B cell (primary cell): ENCODE data around the gene SF3B6. TPM values are rescaled to one million over a fixed set of nuclear protein-coding genes. Genes with fewer than 3 reads are reported as not detected.

Experiments used
- ATAC-seq: fragments of 200-7000 bp; cut with Tn5 transposase; one replicate; pipeline ENCODE4 v1.10.0; 2021; ENCODE audit warnings: low read depth, mild to moderate bottlenecking, moderate number of reproducible peaks, moderate library complexity
- CTCF ChIA-PET: fragments of 350-600 bp; sonication (Branson Sonifier 250); formaldehyde crosslinking; loops from one replicate; lab custom pipeline; 2021; ENCODE audit warnings: antibody characterized with exemption, inconsistent platforms; lab: Charles Lee
- POLR2A ChIA-PET: fragments of 350-600 bp; sonication (Branson Sonifier 250); formaldehyde crosslinking; loops from one replicate; lab custom pipeline; 2021; ENCODE audit warnings: antibody characterized with exemption; lab: Charles Lee
- DNase-seq: peaks from one replicate; pipeline ENCODE4 v3.0.0; 2013
- H2AFZ ChIP-seq: 2 replicates; pipeline ENCODE4 v1.6.1; 2012; ENCODE audit warnings: mild to moderate bottlenecking, low read depth, low read length; ENCODE audit not compliant: insufficient read depth, poor library complexity, severe bottlenecking
- H3K27ac ChIP-seq, 2 donors: 1 replicate in 1 of 2; 2 replicates in 1 of 2; pipeline ENCODE4 v1.5.1; 2012 to 2013; ENCODE audit warnings: low read length in 2 of 2, mild to moderate bottlenecking in 2 of 2, moderate library complexity in 1 of 2
- H3K27me3 ChIP-seq, 4 experiments: fragments of 200-600 bp in 1 of 4; sonication (generic) in 1 of 4; replicated peaks in 1 of 4; 1 replicate in 2 of 4; 2 replicates in 2 of 4; pipeline versions ENCODE4 v1.6.1 to v1.7.0; 2013 to 2016; ENCODE audit warnings: low read length in 3 of 4, mild to moderate bottlenecking in 2 of 4, mixed read lengths in 1 of 4, moderate library complexity in 1 of 4; ENCODE audit not compliant: insufficient read depth in 4 of 4, control insufficient read depth in 3 of 4; ENCODE audit errors: control extremely low read depth in 1 of 4
- H3K36me3 ChIP-seq, 2 experiments: replicated peaks in 1 of 2; 1 replicate in 1 of 2; 2 replicates in 1 of 2; pipeline versions ENCODE4 v1.6.1 to v1.7.1; 2013; ENCODE audit warnings: low read length in 1 of 2; ENCODE audit not compliant: insufficient read depth in 2 of 2, control insufficient read depth in 1 of 2; ENCODE audit errors: control extremely low read depth in 1 of 2, extremely low read depth in 1 of 2
- H3K4me1 ChIP-seq, 2 donors: fragments of 200-600 bp in 1 of 2; sonication (generic) in 1 of 2; 1 replicate in 1 of 2; 2 replicates in 1 of 2; pipeline versions ENCODE4 v1.5.1 to v1.6.1; 2013 to 2017; ENCODE audit warnings: low read length in 2 of 2; ENCODE audit not compliant: control insufficient read depth in 2 of 2, insufficient read depth in 2 of 2
- H3K4me2 ChIP-seq: replicated peaks from 2 replicates; pipeline ENCODE3; 2012; ENCODE audit warnings: mild to moderate bottlenecking, low read depth, low read length; ENCODE audit not compliant: poor library complexity, severe bottlenecking
- H3K4me3 ChIP-seq, 5 experiments: fragments of 200-600 bp in 1 of 5; sonication (generic) in 1 of 5; 1 replicate in 3 of 5; 2 replicates in 2 of 5; pipeline versions ENCODE4 v1.5.1 to v1.7.0; 2011 to 2016; ENCODE audit warnings: low read length in 4 of 5, mild to moderate bottlenecking in 4 of 5, low read depth in 2 of 5, control low read depth in 1 of 5, moderate library complexity in 1 of 5; ENCODE audit not compliant: insufficient read depth in 1 of 5; ENCODE audit errors: control extremely low read depth in 1 of 5, extremely low read depth in 1 of 5
- H3K79me2 ChIP-seq: fragments of 200-600 bp; sonication (generic); one replicate; pipeline ENCODE4 v1.6.0; 2016; ENCODE audit warnings: low read length; ENCODE audit not compliant: control insufficient read depth, insufficient read depth
- H3K9ac ChIP-seq: fragments of 200-600 bp; sonication (generic); 2 replicates; pipeline ENCODE4 v1.6.1; 2017; ENCODE audit warnings: mild to moderate bottlenecking, low read length, moderate library complexity
- H3K9me3 ChIP-seq, 3 donors: one replicate each; pipeline versions ENCODE4 v1.6.1 to v1.7.1; 2013; ENCODE audit warnings: low read length in 2 of 3; ENCODE audit not compliant: control insufficient read depth in 2 of 3, insufficient read depth in 1 of 3; ENCODE audit errors: control extremely low read depth in 1 of 3
- H4K20me1 ChIP-seq: 2 replicates; pipeline ENCODE4 v1.6.0; 2012; ENCODE audit warnings: mild to moderate bottlenecking, low read length; ENCODE audit not compliant: insufficient read depth, control insufficient read depth, poor library complexity, severe bottlenecking
- H3K27ac Mint-ChIP-seq: one replicate; pipeline ENCODE4 v1.8.0; 2021; ENCODE audit warnings: mixed read lengths
- H3K27me3 Mint-ChIP-seq: one replicate; pipeline ENCODE4 v1.8.0; 2021; ENCODE audit warnings: mixed read lengths
- H3K4me1 Mint-ChIP-seq: one replicate; pipeline ENCODE4 v1.8.0; 2021; ENCODE audit warnings: mixed read lengths
- H3K4me3 Mint-ChIP-seq: one replicate; pipeline ENCODE4 v1.8.0; 2021; ENCODE audit warnings: mixed read lengths
- H3K9me3 Mint-ChIP-seq: one replicate; pipeline ENCODE4 v1.8.0; 2022; ENCODE audit warnings: mixed read lengths; ENCODE audit not compliant: insufficient read depth
- CTCF ChIP-seq: fragments of 200-600 bp; IDR thresholded peaks from one replicate; pipeline ENCODE4 v1.8.0; 2022; ENCODE audit warnings: antibody characterized with exemption, mild to moderate bottlenecking
- EZH2 ChIP-seq: IDR thresholded peaks from 2 replicates; pipeline ENCODE4 v1.6.1; 2012; ENCODE audit warnings: borderline replicate concordance, low read depth, mild to moderate bottlenecking, moderate library complexity, low read length; ENCODE audit not compliant: insufficient read depth, poor library complexity, severe bottlenecking
- WGBS: methylation state at CpG from one replicate; pipeline ENCODE4 v1.1.5; 2013; ENCODE audit warnings: missing lambda C conversion rate; ENCODE audit not compliant: insufficient coverage; 5-methylcytosine and 5-hydroxymethylcytosine counted together
- intact Hi-C: fragments of 100-400 bp; cut with micrococcal nuclease; formaldehyde crosslinking; loops from one replicate; pipeline ENCODE4 v1.10.0; 2022
- polyA plus RNA-seq: library from polyadenylated mRNA; depleted of rRNA; stranded (reverse); fragments of >200 nt; gene quantifications from 2 replicates; pipeline ENCODE4 v1.2.3, GENCODE V29; 2012
- total RNA-seq, 2 donors: library from RNA; stranded (reverse); fragments of 120-200 nt in 1 of 2; gene quantifications; 1 replicate in 1 of 2; 2 replicates in 1 of 2; pipeline versions ENCODE4 v1.2.3 to v1.2.4, GENCODE V29; 2013 to 2022

The SF3B6 gene
- total and polyA plus RNA-seq, 2 donors (not counting 1 experiment from before 2014, with no cell fraction given), result 47.2 to 48.4 TPM

- DNase-seq (no peak), ATAC-seq (no peak)
- Histone ChIP-seq H3K79me2 (no peaks in the 10 kb centered on the region), H3K9me3 (no peaks in the 10 kb centered on the region), H3K4me1 (no peaks in the 10 kb centered on the region), H2AFZ (no peak overlapping the region), H3K4me3 (no peak overlapping the region), H3K27ac (no peak overlapping the region), H3K36me3 (peaks cover 4 to 20% of the 10 kb centered on the region in 2 experiments), H3K4me2 (no peak overlapping the region), H3K27me3 (no peaks in the 10 kb centered on the region), H4K20me1 (no peaks in the 10 kb centered on the region), H3K9ac (no peak overlapping the region)
- no peaks in the 10 kb centered on the region for H3K4me1 Mint-ChIP-seq
- TF ChIP-seq EZH2 (no peak), CTCF (no peak)
- ChIA-PET CTCF (no interaction called here), POLR2A (no interaction called here)
- H3K27me3 Mint-ChIP-seq, result no peaks in the 10 kb centered on the region
- no peaks in the 10 kb centered on the region for H3K9me3 Mint-ChIP-seq
- intact Hi-C loops, result no loop called here
- H3K4me3 Mint-ChIP-seq, result no peak overlapping the region
- WGBS, result 97% methylated on average over 12 of the region's 12 CpGs
- H3K27ac Mint-ChIP-seq, result no peak overlapping the region
These were observed 52.1 kb downstream of the SF3B6 start for GRCh38 chr2:24024018-24024417.

GRCh38 chr2:24022975-24023575, 53.1 kb downstream of the SF3B6 start:
- DNase-seq, result no peak
- no peak for ATAC-seq
- H2AFZ ChIP-seq, result no peak overlapping the region
- intact Hi-C loops, result no loop called here
- WGBS, result 85% methylated on average over 15 of the region's 16 CpGs
- POLR2A ChIA-PET, result no interaction called here
- H3K27me3 Mint-ChIP-seq, result no peaks in the 10 kb centered on the region
- peaks cover 2 to 16% of the 10 kb centered on the region in 2 experiments for H3K36me3 ChIP-seq
- no peak overlapping the region for H3K4me2 ChIP-seq
- no peaks in the 10 kb centered on the region for H3K79me2 ChIP-seq
- H3K27me3 ChIP-seq, result no peaks in the 10 kb centered on the region
- H3K4me3 ChIP-seq, result no peak overlapping the region
- H3K4me3 Mint-ChIP-seq, result no peak overlapping the region
- CTCF ChIA-PET, result no interaction called here
- H3K9me3 Mint-ChIP-seq, result no peaks in the 10 kb centered on the region
- TF ChIP-seq EZH2 (no peak), CTCF (no peak)
- H3K4me1 Mint-ChIP-seq, result no peaks in the 10 kb centered on the region
- H3K9ac ChIP-seq, result no peak overlapping the region
- H3K9me3 ChIP-seq, result no peaks in the 10 kb centered on the region
- H3K4me1 ChIP-seq, result no peaks in the 10 kb centered on the region
- no peak overlapping the region for H3K27ac ChIP-seq
- H3K27ac Mint-ChIP-seq, result no peak overlapping the region
- no peaks in the 10 kb centered on the region for H4K20me1 ChIP-seq
